NOMO-1 (cell line): ENCODE results near the gene SETD2.
A peak's percentile ranks its signal among the peaks of the same experiment; 100 is the strongest.

Source experiments
- DNase-seq, 2 experiments: peaks; one replicate each; lab custom pipeline; 2025; ENCODE audit not compliant: unreplicated experiment in 2 of 2; lab: John Stamatoyannopoulos, UW

SETD2 gene

DNA sequence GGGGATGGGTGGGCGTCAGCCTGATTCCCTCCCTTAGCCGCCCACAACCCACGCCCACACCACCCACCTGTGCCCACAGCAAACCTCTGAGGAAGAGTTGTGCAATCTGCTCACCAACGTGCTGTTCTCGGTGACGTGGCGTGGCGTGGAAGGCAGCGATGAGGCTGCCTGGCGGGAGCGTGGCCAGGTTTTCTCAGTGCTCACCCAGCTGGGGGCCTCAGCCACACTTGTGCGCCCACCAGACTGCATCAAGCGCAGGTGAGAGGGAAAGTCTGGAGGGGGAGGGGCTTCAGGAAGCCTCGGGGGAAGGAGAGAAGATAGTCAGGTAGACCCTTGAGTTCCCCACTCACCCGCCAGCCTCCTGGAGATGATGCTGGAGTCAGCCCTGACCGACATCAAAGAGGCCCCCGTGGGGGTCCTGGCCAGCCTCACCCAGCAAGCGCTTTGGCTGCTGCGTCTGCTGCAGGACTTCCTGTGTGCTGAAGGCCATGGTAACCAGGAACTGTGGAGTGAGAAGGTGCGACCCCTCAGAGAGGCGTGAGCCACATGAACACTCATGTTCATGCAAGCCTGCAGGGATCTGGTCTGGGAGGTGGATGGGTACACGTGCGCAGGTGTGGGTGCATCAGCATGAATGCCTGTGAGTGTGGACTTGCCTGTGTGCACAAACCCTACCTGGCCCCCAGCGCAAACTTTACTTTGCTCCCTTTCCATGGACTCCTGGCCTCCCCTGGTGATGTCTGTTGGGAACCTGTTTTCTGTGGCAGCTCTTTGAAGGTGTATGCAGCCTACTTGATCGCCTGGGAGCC is 162.8 kb downstream of the SETD2 start:
- DNase-seq, result no peak

DNA sequence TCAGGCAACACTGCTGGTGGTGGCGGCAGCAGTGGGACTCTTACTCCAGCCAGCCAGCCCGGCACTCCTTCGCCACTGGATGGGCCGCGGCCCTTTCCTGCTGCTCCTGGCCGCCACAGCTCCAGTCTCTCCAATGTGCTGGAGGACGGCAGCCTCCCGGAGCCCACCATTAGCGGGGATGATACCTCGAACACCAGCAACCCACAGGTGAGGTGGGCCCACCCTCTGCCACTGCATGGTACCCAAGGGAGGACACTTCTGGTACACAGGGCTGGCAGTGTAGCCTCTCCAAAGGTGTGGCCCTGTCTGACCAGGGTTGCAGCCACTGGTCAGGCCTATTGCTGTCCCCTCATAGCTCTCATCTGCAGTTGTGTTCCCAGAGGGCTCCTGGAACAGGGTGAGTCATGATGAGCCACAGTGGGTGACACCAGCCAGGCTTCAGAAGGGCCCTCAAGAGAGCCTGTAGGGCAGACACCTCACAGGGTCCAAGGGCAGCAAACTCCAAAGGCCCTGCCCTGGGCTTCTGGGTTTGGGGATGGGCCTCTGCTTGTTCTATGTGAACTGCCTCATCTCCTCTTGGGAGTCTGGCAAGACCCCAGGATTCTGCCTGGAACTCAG is 163.6 kb downstream of the SETD2 start:
- DNase-seq, result no peak

DNA sequence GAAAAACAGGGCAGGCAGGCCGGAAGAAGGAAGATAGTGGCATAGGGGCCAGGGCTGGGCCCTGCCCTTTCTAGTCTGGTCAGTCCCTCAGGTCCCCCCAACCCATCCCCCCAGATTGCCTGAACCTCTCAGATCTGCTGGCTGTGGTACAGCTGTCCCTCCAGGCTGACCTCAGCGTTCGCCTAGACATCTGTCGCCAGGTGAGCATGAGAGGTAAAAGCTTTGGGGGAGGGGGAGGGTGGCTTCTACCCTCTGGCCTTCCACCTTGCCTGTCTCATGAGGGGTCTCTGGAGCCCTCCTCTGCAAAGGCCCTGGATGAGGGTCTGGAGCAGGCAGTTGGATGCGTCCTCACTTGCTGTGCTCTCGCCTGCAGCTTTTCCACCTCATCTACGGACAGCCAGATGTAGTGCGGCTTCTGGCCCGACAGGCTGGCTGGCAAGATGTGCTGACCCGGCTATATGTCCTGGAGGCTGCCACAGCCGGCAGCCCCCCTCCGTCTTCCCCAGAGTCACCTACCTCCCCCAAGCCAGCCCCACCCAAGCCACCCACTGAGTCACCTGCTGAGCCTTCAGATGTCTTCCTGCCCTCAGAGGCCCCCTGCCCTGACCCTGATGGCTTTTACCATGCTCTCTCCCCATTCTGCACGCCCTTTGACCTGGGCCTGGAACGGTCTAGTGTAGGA is 164.3 kb downstream of the SETD2 start:
- DNase-seq, result no peak

DNA sequence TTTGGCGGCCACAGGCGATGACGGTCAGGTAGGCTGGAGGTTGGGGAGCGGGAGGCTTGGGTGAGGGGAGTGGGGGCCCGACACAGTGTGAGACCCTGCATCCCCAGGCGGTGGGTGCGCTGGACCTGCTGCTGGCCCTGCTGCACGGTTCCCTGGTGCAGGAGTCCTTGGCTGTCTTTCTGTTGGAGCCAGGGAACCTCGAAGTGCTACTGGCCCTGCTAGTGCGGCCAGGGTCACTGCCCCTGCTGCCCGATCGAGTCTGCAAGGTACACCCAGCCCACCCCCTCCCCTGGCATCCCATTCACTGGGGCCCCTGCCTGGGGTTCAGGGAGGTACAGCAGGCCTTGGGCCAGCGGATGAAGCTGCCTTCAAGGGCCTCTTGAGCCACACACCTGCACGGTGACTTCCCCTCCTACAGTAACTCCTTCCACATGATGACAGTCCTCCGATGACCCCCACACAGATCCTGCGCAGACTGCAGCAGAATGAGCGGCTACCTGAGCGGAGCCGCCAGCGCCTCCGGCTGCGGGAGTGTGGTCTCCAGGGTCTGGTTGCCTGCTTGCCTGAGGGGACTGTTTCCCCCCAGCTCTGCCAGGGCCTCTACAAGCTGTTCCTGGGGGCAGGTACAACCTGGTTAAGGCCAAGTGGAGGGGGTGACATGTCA is 164.9 kb downstream of the SETD2 start:
- no peak for DNase-seq

DNA sequence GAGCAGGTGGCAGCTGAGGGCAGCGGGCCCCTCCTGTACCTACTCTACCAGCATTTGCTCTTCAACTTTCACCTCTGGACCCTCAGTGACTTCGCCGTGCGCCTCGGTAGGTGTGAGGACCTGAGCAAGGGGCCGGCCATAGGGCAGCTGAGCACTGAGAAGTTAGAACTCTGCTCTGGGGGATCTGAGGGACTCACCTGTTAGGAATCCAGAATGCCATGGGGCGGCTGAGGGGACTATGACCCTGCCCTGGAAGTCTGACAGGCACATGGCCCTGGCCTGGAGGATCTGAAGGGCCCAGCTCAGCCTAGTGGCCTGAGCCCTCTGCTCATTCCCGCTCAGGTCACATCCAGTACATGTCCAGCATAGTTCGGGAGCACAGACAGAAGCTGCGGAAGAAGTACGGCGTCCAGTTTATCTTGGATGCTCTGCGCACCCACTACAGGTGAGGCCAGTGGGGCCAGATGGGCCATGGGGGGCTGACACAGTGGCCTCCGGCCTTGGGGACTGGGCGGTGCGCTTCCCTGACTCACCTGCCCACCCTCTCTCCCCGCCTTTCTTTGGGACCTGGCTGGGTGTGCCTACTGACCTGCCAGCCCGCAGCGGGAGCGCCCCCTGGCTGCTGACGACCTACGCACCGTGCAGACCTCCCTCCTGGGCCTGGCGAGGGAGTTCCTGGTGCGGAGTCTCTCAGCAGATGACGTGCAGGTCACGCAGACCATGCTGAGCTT is 165.6 kb downstream of the SETD2 start:
- DNase-seq, result peak; percentile 18 to 46

DNA sequence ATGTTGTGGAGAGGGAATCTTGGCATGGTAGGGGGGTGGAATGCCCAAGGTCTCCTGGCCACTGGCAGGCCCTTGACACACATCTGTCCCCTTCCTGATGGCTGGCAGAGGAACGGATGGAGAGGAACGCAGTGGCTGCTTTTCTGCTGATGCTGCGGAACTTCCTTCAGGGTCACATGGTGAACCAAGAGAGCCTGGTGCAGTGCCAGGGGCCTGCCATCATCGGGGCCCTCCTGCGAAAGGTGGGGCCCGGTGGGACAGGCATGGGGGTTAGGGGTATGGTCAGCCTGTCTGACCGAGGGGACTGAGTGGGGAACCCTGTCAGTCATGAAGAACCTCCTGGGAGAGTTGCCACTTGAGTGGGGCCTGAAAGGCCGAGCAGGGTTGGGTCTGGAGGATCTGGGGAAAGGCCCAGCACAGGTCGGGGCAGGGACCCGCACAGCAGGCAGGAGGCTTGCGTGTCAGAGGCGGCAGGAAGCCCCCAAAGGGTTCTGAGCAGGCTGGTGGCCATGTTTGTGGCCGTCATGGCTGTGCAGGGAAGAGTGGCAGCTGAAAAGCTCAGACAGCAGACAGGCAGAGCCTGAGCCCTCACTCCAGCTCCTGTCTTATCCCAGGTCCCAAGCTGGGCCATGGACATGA is 166.3 kb downstream of the SETD2 start:
- no peak for DNase-seq

DNA sequence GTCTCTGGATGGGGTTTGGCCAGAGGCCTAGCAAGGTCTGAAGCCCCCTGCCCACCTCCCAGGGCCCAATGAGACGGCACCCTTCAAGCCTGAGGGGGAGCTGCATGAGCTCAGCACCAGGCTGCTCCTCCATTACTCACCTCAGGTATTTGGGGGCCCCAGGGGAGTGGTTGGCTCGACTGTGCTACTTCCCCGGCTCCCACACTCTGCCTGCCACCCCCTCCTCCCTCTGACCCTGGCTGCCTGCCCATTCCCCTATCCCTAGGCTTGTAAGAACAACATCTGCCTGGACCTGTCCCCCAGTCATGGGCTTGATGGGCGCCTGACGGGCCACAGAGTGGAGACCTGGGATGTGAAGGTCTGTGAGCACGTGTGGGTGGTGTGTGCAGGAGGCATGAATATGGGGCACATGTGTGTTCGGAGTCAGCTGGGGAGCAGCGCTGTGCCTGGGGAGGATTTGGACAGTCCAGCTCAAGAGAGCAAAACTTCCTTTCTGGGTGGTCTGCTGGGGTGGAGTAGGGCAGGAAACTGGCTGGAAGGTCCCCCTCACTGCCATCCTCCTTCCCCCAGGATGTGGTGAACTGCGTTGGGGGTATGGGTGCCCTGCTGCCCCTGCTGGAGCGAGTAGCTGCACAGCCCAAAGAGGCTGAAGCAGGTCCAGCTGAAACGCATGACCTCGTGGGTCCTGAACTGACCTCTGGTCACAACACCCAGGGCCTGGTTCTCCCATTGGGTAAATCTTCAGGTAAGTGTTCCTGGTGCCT is 167.0 kb downstream of the SETD2 start:
- no peak for DNase-seq

DNA sequence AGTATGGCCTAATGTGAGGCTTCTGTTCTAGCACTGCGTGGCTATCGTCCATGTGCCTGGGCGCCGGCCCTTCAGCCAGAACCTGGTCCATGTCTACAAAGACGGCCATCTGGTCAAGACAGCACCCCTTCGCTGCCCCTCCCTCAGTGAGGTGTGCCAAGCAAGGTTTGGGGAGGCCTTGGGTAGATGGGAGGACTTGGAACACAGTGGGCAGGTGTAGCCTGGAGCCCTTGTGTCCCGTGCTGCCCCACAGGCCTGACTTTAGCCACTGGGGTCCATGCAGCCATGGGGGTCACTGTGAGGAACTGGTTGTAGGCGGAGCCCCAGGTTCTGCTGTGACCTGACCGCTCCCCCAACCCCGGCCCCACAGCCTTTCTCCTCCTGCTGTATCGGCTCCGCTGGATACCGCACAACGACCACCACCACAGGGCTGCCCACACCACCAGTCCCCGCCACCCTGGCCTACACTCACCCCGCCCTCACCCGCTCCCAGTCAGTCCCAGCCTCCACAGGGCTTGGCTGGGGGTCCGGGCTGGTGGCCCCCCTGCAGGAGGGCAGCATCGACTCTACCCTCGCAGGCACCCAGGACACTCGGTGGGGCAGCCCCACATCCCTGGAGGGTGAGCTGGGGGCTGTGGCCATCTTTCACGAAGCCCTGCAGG is 167.9 kb downstream of the SETD2 start:
- no peak for DNase-seq

DNA sequence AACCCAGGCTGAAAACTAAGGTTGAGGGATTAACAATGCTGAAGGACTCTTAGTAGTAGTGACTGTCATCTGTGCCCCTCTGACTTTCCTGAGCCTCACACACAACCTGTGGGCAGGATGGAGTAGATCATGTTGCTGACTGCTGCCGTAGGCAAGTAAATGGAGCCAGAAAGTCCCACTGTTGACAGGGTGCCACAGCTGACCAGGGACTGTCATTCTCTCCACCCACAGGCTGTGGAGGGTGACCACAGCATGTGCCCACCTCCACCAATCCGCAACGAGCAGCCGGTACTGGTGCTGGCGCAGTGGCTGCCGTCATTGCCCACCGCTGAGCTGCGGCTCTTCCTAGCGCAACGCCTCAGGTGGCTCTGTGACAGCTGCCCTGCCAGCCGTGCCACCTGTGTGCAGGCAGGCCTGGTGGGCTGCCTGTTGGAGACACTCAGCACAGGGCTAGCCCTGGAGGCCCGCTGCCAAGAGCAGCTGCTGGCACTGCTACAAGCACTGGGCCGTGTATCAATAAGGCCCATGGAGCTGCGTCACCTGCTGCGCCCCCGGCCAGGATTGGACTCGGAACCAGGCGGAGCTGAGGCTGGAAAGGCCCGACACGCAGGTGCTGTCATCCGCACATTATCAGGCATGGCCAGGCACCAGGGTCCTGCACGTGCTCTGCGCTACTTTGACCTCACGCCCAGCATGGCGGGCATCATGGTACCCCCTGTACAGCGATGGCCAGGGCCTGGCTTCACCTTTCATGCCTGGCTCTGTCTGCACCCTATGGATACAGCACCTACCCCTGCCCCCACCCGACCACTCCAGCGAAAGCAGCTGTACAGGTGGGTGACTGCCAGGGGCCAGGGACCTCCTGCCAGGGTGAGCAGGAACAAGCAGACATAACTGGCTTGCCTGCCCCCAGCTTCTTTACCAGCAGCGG is 168.8 kb downstream of the SETD2 start:
- DNase-seq, result no peak

DNA sequence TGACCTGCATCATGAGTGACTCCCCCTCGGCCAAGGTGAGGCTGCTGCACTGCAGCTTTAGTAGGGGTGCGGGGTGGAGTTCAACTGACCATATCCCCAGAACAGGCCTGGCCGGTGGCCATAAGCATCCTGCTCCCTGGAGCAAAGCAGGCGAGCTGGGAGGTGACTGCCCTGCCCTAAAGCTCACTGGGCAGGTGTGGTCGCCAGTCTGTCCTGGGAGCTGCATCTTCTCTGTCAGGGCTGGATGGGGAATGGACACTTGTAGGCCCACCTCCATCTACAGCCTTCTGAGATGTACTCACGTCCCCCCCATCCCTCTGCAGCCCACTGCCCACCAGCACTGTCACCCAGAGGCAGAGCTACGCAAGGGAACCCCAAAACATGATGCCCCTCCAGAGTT is 169.9 kb downstream of the SETD2 start:
- DNase-seq, result no peak

DNA sequence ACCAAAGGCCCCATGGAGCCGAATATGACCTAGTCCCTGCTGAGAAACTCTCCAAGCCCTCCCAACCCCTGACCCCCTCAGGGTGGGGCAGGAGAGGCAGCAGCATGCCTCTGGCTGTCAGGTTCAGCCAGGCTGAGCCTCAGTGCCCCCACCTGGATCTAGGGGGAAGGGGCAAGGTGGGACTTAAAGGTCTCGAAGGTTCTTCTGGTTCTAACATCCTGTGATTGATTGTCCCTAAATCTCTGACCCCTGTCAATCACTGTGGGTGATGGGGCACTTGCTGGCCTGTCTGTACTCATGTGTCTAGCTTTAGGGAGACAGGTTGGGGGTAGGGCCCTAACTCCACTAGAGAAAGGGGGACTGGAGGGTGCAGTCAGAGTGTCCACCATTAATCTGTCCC is 170.6 kb downstream of the SETD2 start:
- no peak for DNase-seq

DNA sequence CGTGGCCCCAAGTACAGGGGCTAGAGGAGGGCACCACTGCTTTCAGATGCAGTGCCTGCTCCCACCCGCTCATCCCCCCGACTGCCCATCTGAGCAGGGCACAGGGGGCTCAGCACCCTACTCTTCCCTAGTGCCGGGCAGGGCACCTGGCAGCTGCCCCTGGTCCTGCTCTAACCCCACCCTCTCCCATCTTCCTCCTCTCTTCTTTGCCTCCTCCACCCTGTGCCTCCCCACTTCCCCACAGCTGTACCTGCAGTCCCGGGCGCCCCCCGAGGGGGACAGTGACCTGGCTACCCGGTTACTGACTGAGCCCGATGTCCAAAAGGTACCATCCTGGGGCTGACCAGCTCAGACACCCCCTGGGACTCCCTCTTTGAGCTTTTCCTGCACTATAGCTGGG is 171.7 kb downstream of the SETD2 start:
- no peak for DNase-seq

DNA sequence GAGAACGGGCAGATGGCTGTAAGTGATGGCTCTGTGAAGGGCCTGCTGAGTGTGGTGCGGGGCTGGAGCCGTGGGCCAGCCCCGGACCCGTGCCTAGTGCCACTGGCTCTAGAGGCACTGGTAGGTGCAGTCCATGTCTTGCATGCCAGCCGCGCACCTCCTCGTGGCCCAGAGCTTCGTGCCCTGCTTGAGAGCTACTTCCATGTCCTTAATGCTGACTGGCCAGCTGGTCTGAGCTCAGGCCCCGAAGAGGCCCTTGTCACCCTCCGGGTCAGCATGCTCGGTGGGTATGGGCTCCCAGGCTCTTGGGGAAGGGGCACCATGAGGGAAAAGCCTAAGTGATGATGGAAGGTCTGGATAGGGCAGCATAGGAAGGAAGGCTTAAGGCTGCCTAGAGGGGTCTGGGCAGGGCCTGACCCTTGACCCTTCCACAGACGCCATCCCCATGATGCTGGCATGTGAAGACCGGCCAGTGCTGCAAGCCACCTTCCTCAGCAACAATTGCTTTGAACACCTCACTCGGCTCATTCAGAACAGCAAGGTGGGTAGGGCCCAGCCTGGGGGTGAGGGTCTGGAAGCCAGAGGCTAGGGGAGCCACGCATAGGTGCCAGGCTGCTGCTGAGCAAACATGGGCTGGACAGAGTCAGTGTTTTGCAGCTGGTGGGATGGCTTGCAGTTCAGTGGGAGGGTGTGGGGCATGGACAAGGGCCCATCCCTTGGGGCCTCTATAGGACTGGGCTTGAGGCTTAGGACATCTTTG is 172.3 kb downstream of the SETD2 start:
- no peak for DNase-seq

DNA sequence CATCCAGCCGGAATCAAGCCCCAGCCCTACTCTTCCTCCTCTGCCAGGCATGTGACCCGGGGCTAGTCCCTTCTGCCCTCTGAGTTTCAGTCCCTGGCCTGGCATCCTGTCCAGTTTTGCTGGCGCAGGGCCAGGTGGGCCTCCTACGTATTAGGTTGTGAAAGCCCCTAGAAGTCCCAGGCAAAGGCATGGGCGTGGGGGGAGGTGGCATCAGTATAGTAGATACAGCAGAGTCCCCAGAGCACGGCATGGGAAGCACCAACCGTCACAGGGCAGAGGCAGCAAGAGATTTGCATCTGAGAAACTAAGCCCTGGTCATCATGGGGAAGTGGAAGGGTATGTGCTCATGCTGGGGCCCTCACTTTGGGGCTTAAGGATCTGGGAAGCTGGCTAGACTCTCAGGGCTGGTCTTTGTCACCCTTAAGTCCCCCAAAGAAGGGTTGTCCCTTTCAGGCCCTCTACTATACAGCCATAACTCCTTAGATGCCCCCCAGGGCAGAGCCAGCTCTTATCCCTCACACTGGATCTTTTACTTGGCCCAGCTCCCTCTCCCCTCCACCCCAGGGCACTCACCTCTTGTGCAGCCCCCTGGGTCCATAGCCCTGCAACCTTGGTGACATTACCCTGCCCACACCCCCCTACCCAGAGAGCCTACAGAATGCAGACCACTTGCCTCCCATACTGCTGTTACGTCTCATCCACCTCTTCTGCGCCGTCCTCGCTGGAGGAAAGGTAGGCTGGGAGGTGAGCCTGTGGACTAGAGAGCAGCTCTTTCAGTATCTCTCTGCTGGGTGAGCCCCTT is 173.1 kb downstream of the SETD2 start:
- peak; percentile 52 to 53 for DNase-seq

DNA sequence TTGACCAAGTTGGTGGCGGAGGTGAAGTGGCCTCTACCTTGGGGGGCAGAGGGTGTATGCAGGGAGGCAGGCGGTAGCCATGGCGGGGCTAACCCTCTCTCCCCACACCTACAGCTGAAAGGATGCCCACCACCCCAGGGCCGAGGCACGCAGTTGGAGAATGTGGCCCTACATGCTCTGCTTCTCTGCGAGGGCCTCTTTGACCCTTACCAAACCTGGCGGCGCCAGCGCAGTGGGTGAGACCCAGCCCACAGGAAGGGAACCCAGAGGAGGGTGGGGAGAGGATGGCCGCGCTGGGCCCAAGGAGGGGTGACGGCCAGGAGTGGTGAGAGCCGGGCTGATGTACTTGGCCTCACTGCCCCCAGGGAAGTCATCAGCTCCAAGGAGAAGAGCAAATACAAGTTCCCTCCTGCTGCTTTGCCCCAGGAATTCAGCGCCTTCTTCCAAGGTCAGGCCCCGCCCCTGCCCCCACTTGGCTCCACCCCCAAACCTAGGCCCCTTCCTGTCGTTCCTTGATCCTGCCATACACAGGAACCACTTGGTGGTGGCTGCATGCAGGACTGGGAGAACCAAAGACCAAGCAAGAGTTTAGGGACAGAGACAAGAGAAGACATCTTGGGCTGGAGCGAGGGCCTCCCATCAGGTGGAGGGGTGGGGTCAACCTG is 174.6 kb downstream of the SETD2 start:
- DNase-seq, result no peak

DNA sequence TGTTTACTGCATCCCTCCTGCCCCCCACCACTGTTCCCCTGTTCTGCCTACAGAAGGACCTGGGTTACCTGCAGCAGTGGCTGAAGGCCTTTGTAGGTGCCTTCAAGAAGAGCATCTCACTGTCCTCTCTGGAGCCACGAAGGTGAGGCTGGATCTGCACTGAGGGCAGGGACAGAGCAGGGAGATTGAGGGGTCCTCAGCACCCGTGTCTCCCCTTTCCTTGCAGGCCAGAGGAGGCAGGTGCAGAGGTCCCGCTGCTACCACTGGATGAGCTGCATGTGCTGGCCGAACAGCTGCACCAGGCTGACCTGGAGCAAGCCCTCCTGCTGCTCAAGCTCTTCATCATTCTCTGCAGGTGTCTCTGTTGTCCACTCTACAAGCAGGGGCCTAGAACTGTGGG is 175.3 kb downstream of the SETD2 start:
- DNase-seq, result no peak
